Activated CD4-positive, alpha-beta T cell treated with anti-CD3 and anti-CD28 coated beads for 36 hours (primary cell): ENCODE results near the gene MAD1L1. TPM values are rescaled to one million over a fixed set of nuclear protein-coding genes. Genes with fewer than 3 reads are reported as not detected.
"Not testable (repeated sequence)": the region's sequence is repeated elsewhere in the genome, so short reads cannot be mapped to it uniquely, and the experiment has no call there.

Experiments used
- ATAC-seq: fragments of 200-7000 bp; cut with Tn5 transposase; one replicate; pipeline ENCODE4 v1.10.0; 2021; ENCODE audit warnings: mild to moderate bottlenecking, moderate library complexity
- CTCF ChIA-PET: fragments of 350-600 bp; sonication (Branson Sonifier 250); formaldehyde crosslinking; loops from one replicate; lab custom pipeline; 2021; ENCODE audit warnings: antibody characterized with exemption; lab: Charles Lee
- POLR2A ChIA-PET: fragments of 350-600 bp; sonication (Branson Sonifier 250); formaldehyde crosslinking; loops from one replicate; lab custom pipeline; 2021; ENCODE audit warnings: antibody characterized with exemption, inconsistent platforms; lab: Charles Lee
- DNase-seq: peaks from one replicate; pipeline ENCODE4 v3.0.0-alpha.2; 2020
- H3K27ac Mint-ChIP-seq: one replicate; pipeline ENCODE4 v1.8.0; 2021; ENCODE audit warnings: mixed read lengths
- H3K27me3 Mint-ChIP-seq: one replicate; pipeline ENCODE4 v1.8.0; 2021; ENCODE audit warnings: mixed read lengths
- H3K36me3 Mint-ChIP-seq: one replicate; pipeline ENCODE4 v1.8.0; 2021; ENCODE audit warnings: low read depth, mixed read lengths
- H3K4me1 Mint-ChIP-seq: one replicate; pipeline ENCODE4 v1.8.0; 2021; ENCODE audit warnings: mixed read lengths
- H3K4me3 Mint-ChIP-seq: one replicate; pipeline ENCODE4 v1.8.0; 2021; ENCODE audit warnings: mild to moderate bottlenecking, moderate library complexity, mixed read lengths
- H3K9me3 Mint-ChIP-seq: one replicate; pipeline ENCODE4 v1.8.0; 2021; ENCODE audit warnings: low read depth, mixed read lengths
- intact Hi-C, 2 experiments: fragments of 100-400 bp; cut with DNase I in 1 of 2; cut with micrococcal nuclease in 1 of 2; formaldehyde crosslinking; loops; one replicate each; pipeline versions ENCODE4 v1.14.2 to v1.15.1; 2022 to 2024; cut with DNase I, micrococcal nuclease
- total RNA-seq, 2 experiments: library from RNA; stranded (reverse); gene quantifications; one replicate each; pipeline ENCODE4 v1.2.3, GENCODE V29; 2021

Gene MAD1L1
- total RNA-seq, 2 experiments from 2014 or later, result 50.2 to 61.7 TPM

DNA sequence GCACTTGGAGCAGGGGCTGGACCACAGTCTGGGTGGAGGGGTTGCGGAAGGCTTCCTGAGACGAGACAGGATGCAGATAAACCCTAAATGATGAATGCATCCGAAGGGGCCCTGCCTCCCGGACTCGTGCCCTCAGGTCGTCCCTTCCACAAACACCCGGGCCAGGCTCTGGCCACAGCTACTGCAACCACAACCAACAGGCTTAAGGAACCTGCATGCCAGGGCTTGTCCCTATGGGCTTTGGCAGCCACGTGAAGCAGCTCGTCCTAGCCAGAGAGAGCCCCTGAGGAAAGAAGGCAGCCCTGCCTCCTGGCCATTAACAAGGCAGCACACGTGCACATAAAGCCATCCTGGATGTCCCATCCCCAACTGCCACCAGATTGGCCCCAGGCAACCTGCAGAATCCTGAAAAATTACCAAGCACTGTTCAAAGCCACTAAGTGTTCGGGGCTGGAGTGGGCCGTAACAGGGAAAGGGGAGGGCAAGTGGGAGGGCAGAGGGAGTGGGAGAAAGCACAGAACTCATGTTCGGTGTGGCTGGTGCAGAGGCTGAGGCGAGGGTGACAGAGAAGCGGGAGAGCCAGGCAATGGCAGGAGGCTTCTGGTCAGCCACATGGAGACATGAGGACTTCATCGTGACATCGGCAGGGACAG is 62.7 kb downstream of the MAD1L1 start:
- intact Hi-C loops, result no loop called here
- no peaks in the 10 kb centered on the region for H3K9me3 Mint-ChIP-seq
- H3K36me3 Mint-ChIP-seq, result peaks cover 9% of the 10 kb centered on the region
- no peak overlapping the region for H3K27ac Mint-ChIP-seq
- H3K4me3 Mint-ChIP-seq, result no peak overlapping the region
- H3K27me3 Mint-ChIP-seq, result no peaks in the 10 kb centered on the region
- ChIA-PET POLR2A (no interaction called here), CTCF (no interaction called here)
- H3K4me1 Mint-ChIP-seq, result peaks cover 3% of the 10 kb centered on the region
- ATAC-seq, result no peak
- DNase-seq, result no peak

DNA sequence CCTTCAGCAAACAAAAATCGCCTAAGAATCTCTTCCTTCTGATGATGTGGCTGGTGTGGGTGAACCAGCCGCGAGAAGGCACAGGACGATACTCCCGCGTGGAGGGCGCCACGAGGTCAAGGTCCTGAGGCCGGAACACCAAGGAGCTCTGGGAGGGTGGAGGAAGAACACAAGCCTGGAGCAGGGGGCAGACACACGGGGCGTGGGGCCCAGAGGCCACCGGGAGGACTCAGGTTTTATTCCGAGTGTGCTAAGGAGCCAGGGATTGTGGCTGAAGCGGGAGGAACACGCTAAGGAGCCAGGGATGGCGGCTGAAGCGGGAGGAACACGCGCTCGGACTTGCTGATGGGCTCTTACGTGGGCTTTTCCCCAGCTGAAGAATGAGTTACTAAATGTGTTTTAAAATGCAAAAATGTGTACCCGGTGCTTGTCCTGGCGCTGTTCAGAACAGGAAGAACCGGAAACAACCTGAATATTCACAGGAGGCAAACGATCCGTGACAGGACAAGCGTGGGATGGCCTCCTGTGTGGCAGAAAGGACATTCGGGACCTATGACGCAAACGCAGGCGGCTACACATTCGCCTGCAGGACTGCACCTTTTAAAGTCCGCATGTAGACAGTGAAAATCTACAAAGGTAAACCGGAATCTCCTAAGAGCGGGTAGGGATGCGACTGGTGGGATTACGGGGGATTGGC is 64.0 kb downstream of the MAD1L1 start:
- ATAC-seq, result no peak
- ChIA-PET CTCF (no interaction called here), POLR2A (no interaction called here)
- Mint-ChIP-seq H3K4me3 (no peak overlapping the region), H3K4me1 (peaks cover 3% of the 10 kb centered on the region), H3K27me3 (no peaks in the 10 kb centered on the region), H3K27ac (no peak overlapping the region), H3K9me3 (no peaks in the 10 kb centered on the region), H3K36me3 (peaks cover 6% of the 10 kb centered on the region)
- intact Hi-C loops, result no loop called here
- no peak for DNase-seq

DNA sequence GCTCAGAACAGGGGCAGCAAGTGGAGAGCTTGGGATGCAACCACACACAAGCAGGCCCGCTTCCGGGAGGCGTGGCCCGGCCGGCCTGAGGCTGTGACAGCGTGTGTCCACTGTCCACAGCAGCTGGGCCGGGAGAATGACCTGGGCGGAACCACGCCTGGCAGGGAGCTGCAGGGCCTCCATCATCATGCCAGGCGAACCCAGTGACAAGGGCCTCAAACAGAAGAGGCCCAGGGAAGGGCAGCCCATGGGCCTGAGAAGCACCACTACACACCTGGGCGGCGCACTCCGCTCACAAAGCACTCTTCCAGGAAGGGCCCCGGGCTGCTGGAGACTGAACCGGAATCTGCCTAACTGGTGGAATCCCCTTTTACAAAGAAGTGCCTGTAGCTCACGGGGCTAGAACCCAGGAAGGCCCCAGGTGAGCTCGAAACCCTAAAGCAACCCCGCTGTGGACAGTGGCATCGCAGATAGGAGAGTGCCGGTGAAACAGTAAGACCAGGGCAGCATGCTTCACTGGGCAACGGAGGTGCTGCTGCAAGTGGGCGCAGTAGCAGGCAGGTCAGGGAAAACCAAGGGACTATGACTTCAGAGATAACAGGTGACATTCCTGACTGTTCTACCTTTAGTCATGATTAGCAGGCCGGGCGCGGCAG is 66.0 kb downstream of the MAD1L1 start:
- ChIA-PET POLR2A (no interaction called here), CTCF (interaction anchor here (0.6 kb wide), 1 partner anchor 135 kb away, joined by 4 read pairs; no protein-coding TSS in a partner anchor)
- H3K27ac Mint-ChIP-seq, result no peak overlapping the region
- H3K9me3 Mint-ChIP-seq, result no peaks in the 10 kb centered on the region
- ATAC-seq (no peak), DNase-seq (no peak)
- H3K36me3 Mint-ChIP-seq, result peaks cover 6% of the 10 kb centered on the region
- intact Hi-C loops, result no loop called here
- H3K27me3 Mint-ChIP-seq, result no peaks in the 10 kb centered on the region
- H3K4me1 Mint-ChIP-seq, result peaks cover 3% of the 10 kb centered on the region
- H3K4me3 Mint-ChIP-seq, result no peak overlapping the region

DNA sequence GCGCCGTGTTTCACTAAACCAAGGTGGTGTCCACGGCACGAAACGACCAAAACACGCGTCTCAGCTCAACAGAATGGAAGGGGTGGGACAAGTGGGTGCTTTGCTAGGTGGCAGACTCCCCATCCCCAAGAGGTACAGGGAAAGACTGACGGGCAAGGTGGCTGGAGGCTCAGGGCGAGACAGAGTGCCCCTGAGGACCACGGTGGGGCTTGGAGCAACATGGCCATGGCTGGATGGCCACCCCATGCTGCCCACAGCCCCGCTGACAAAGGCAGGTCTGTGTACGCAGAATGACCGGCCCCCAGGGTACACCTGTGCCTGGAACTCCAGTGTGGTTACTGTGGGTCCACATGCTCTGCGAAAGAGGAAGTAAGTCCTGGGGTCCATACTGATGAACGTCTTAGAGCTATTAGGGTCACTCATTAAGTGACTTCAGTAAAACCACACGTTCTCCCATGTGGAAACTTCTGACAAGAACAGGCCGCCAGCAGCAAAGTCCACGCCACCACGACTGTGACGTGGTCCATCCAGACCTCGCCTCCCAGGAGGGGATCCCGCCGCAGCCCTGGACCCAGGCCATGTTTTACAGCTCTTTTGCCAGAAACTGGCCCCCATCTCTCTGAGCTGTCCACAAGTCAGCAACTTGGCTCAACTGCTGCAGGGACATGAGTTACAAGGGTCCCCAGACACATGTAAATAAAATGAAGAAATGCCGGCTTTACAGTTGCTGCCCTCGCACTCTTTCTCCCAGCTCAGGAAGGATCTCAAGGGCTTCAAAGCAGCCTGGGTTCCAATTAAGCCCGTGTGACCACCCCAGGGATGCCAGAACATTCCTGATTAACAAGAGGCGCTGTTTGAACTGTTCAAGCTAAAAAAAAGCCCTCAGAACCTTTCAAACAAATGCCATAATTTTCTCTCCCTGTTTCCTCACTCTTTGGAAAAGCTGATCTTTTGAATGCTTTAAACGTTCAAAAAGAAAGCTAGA is 66.8 kb downstream of the MAD1L1 start:
- Mint-ChIP-seq H3K27me3 (no peaks in the 10 kb centered on the region), H3K4me3 (no peak overlapping the region), H3K27ac (no peak overlapping the region), H3K4me1 (peaks cover 3% of the 10 kb centered on the region), H3K36me3 (peaks cover 6% of the 10 kb centered on the region), H3K9me3 (no peaks in the 10 kb centered on the region)
- ChIA-PET CTCF (no interaction called here), POLR2A (no interaction called here)
- no peak for ATAC-seq
- intact Hi-C loops, result no loop called here
- no peak for DNase-seq

DNA sequence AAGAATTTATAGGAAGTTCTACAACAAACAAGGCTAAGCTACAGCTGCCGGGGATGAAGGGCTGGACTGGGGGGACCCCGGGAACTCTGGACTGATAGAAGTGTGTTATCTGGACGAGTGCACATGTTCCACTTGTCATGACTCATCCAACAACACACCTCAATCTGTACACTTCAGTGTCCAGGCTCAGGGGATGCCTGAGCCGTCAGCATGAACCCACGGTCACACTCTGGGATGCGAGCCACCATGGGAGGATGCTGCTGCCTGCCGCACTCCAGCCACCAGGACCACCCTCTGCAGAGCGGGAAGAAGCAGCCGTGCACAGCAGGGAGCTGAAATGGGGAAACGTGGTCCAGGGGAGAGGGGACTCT is 67.5 kb downstream of the MAD1L1 start:
- Mint-ChIP-seq H3K27ac (no peak overlapping the region), H3K27me3 (no peaks in the 10 kb centered on the region), H3K4me1 (peaks cover 3% of the 10 kb centered on the region), H3K9me3 (no peaks in the 10 kb centered on the region), H3K4me3 (no peak overlapping the region), H3K36me3 (peaks cover 6% of the 10 kb centered on the region)
- DNase-seq (no peak), ATAC-seq (no peak)
- ChIA-PET CTCF (no interaction called here), POLR2A (no interaction called here)
- intact Hi-C loops, result no loop called here

DNA sequence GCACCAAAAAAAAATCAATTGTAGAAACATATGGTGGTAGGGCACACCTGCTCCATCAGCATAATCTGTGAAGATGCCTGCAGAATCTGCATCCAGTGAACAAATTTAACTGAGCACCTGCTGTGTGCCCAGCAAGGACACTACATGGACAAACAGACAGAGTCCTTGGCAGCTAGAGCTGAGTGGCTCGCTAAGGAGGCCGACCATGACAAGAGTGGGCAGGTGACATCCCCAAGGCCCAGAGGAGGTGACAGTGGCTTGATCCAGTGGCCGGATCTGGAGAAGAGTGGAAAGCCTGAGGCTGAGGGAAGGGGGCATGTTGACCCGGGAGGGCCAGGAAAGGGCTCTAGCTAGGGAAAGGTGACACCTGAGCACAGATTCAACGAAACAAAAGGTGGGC is 68.1 kb downstream of the MAD1L1 start:
- CTCF ChIA-PET, result no interaction called here
- Mint-ChIP-seq H3K4me3 (no peak overlapping the region), H3K4me1 (peaks cover 3% of the 10 kb centered on the region), H3K27me3 (no peaks in the 10 kb centered on the region), H3K27ac (no peak overlapping the region), H3K9me3 (no peaks in the 10 kb centered on the region), H3K36me3 (peaks cover 6% of the 10 kb centered on the region)
- POLR2A ChIA-PET, result no interaction called here
- intact Hi-C loops, result no loop called here
- DNase-seq (no peak), ATAC-seq (no peak)

DNA sequence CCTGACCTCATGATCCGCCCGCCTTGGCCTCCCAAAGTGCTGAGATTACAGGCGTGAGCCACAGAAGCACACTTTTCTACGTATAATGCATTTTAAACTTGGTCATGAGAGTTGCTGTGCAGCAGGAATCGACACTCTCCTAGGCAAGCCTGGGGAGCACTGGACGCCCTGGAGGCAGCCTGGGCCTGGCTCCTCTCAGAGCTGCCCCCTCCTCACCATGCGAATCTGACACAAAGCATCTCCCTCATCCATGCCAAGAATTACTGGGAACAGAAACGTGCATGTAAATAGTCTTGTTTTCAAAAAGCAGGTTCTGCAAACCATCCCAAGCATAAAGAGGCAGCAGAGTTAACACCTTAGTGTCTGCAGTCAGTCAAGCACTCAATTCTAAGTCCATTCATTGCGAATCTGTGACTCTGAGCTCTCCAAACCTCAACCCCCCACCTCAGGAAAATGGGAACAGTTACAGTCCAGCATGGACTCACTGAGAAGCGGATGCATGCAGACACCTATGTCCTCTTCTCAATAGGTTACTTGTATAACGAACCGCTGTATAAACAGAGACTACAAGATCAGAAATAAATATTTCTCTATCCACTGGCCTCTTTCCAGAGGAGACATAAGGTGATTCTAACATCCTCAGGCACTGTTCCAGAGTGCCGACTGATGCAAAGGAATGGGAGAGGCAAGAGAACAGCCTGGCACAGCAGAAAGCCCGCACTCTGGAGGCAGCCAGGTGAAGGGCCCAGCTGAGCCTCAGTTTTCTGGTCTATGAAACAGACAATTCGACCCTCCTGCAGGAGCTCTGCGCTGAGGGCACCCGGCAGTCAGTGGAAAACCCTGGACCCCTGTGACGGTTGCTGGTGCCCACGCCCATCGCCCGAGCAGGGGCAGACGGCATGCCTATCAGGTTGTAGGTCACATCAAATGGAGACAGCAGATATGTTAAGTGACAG is 68.9 kb downstream of the MAD1L1 start:
- CTCF ChIA-PET, result no interaction called here
- Mint-ChIP-seq H3K9me3 (no peaks in the 10 kb centered on the region), H3K4me3 (no peak overlapping the region), H3K36me3 (peaks cover 6% of the 10 kb centered on the region), H3K27me3 (no peaks in the 10 kb centered on the region), H3K4me1 (peaks cover 3% of the 10 kb centered on the region), H3K27ac (no peak overlapping the region)
- intact Hi-C loops, result no loop called here
- no peak for DNase-seq
- ATAC-seq, result no peak
- POLR2A ChIA-PET, result no interaction called here

DNA sequence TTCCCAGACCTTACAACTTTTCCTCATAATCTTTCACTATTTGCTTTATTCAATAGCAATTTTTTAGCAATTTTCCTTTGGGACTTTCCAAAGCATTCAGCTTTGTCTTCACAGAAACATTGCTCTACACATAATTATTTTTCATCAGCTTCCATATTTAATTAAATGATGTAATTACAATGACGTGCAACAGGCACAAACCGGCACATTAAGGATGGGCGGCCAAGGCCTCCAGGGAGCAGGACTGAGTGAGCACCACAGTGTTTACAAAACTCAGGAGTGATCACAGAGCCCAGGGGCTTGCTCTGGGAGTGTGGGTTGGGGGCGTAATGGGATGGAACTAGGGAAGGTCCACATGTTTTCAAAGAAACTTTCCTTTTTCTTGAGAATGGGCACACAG is 69.8 kb downstream of the MAD1L1 start:
- intact Hi-C loops, result no loop called here
- POLR2A ChIA-PET, result no interaction called here
- H3K27ac Mint-ChIP-seq, result no peak overlapping the region
- ATAC-seq (no peak), DNase-seq (no peak)
- H3K9me3 Mint-ChIP-seq, result no peaks in the 10 kb centered on the region
- H3K27me3 Mint-ChIP-seq, result no peaks in the 10 kb centered on the region
- H3K36me3 Mint-ChIP-seq, result peaks cover 5% of the 10 kb centered on the region
- H3K4me3 Mint-ChIP-seq, result no peak overlapping the region
- no peaks in the 10 kb centered on the region for H3K4me1 Mint-ChIP-seq
- CTCF ChIA-PET, result no interaction called here

DNA sequence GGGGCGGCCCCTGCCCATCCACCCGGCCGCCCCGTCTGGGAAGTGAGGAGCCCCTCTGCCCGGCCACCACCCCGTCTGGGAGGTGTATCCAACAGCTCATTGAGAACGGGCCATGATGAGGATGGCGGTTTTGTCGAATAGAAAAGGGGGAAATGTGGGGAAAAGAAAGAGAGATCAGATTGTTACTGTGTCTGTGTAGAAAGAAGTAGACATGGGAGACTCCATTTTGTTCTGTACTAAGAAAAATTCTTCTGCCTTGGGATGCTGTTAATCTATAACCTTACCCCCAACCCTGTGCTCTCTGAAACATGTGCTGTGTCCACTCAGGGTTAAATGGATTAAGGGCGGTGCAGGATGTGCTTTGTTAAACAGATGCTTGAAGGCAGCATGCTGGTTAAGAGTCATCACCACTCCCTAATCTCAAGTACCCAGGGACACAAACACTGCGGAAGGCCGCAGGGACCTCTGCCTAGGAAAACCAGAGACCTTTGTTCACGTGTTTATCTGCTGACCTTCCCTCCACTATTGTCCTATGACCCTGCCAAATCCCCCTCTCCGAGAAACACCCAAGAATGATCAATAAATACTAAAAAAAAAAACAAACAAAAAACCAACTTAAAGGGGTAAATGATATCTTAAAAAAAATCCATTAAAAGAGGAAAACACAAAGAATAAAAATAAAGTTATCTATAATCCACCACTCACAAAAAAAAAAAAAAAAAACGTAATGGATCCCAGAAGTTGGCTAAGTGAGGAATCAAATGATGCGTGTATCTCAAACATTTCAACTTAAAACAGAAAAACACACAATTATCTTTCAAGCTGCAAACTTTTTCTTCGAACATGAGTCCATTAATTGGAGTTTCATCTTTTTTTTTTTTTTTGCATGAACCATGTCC is 70.5 kb downstream of the MAD1L1 start:
- ATAC-seq, H3K4me1 Mint-ChIP-seq, POLR2A ChIA-PET, H3K27ac Mint-ChIP-seq, H3K9me3 Mint-ChIP-seq, intact Hi-C loops, CTCF ChIA-PET, H3K27me3 Mint-ChIP-seq, DNase-seq, H3K36me3 Mint-ChIP-seq, H3K4me3 Mint-ChIP-seq: not testable (repeated sequence)

DNA sequence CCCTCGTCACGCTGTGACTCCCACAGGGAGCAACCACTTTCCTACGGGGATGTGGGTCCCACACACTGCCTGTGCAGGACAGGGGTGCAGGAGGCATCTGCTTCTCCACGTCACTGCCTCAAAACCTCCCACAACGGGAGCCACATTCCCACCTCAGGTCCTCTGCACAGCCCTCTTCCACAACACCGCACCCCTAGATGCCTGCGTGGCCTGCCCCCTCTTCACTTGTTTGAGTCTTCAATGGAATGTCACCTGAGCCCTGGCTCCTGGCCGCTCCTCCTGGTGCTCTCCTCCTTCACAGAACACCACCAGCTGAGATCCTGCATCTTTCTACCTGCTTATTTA is 73.6 kb downstream of the MAD1L1 start:
- H3K27ac Mint-ChIP-seq, result no peak overlapping the region
- ATAC-seq (no peak), DNase-seq (no peak)
- no peaks in the 10 kb centered on the region for H3K27me3 Mint-ChIP-seq
- no peaks in the 10 kb centered on the region for H3K36me3 Mint-ChIP-seq
- H3K4me3 Mint-ChIP-seq, result no peak overlapping the region
- ChIA-PET POLR2A (no interaction called here), CTCF (no interaction called here)
- H3K9me3 Mint-ChIP-seq, result no peaks in the 10 kb centered on the region
- H3K4me1 Mint-ChIP-seq, result no peaks in the 10 kb centered on the region
- intact Hi-C loops, result no loop called here
